ENCODE results near the gene AGAP1.

- TF ChIP-seq, protein P1, sequence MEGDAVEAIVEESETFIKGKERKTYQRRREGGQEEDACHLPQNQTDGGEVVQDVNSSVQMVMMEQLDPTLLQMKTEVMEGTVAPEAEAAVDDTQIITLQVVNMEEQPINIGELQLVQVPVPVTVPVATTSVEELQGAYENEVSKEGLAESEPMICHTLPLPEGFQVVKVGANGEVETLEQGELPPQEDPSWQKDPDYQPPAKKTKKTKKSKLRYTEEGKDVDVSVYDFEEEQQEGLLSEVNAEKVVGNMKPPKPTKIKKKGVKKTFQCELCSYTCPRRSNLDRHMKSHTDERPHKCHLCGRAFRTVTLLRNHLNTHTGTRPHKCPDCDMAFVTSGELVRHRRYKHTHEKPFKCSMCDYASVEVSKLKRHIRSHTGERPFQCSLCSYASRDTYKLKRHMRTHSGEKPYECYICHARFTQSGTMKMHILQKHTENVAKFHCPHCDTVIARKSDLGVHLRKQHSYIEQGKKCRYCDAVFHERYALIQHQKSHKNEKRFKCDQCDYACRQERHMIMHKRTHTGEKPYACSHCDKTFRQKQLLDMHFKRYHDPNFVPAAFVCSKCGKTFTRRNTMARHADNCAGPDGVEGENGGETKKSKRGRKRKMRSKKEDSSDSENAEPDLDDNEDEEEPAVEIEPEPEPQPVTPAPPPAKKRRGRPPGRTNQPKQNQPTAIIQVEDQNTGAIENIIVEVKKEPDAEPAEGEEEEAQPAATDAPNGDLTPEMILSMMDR (IDR thresholded peaks at IDR 0.05; ENCODE audit: low read depth, low read length, missing input control), result no peak
- TF ChIP-seq RAD21 (IDR thresholded peaks at IDR 0.05), result no peak
- no peak for TF ChIP-seq GABPA (IDR thresholded peaks at IDR 0.05 in 1 of 2, conservative IDR thresholded peaks at IDR 0.05 in 1 of 2)
- TF ChIP-seq REST (IDR thresholded peaks at IDR 0.05), result no peak
- TF ChIP-seq, protein P2, sequence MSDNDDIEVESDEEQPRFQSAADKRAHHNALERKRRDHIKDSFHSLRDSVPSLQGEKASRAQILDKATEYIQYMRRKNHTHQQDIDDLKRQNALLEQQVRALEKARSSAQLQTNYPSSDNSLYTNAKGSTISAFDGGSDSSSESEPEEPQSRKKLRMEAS (IDR thresholded peaks at IDR 0.05), result no peak
- TF ChIP-seq, protein P3, sequence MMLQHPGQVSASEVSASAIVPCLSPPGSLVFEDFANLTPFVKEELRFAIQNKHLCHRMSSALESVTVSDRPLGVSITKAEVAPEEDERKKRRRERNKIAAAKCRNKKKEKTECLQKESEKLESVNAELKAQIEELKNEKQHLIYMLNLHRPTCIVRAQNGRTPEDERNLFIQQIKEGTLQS (IDR thresholded peaks at IDR 0.05), result no peak
- TF ChIP-seq, protein P4, sequence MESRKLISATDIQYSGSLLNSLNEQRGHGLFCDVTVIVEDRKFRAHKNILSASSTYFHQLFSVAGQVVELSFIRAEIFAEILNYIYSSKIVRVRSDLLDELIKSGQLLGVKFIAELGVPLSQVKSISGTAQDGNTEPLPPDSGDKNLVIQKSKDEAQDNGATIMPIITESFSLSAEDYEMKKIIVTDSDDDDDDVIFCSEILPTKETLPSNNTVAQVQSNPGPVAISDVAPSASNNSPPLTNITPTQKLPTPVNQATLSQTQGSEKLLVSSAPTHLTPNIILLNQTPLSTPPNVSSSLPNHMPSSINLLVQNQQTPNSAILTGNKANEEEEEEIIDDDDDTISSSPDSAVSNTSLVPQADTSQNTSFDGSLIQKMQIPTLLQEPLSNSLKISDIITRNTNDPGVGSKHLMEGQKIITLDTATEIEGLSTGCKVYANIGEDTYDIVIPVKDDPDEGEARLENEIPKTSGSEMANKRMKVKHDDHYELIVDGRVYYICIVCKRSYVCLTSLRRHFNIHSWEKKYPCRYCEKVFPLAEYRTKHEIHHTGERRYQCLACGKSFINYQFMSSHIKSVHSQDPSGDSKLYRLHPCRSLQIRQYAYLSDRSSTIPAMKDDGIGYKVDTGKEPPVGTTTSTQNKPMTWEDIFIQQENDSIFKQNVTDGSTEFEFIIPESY (IDR thresholded peaks at IDR 0.05), result no peak
- no peak for TF ChIP-seq YY1 (IDR thresholded peaks at IDR 0.05)
- no peak for TF ChIP-seq TAF1 (conservative IDR thresholded peaks at IDR 0.05)
- TF ChIP-seq NR2F2 (IDR thresholded peaks at IDR 0.05), result no peak
These were observed 596.2 kb downstream of the AGAP1 start for GRCh38 chr2:236090027-236090382.

Data from liver (tissue), 3 donors.